Type B pancreatic cell (in vitro differentiated cells): ENCODE results near the gene PLCB2. TPM values are rescaled to one million over a fixed set of nuclear protein-coding genes. Genes with fewer than 3 reads are reported as not detected.

Experiments used
- DNase-seq: peaks from one replicate; pipeline ENCODE4 v3.0.0; 2021; ENCODE audit warnings: mixed read lengths; ENCODE audit not compliant: unreplicated experiment; ENCODE audit errors: extremely low spot score
- H3K27ac Mint-ChIP-seq: 2 replicates; pipeline ENCODE4 v1.8.0; 2021; ENCODE audit warnings: mild to moderate bottlenecking, mixed read lengths
- H3K27me3 Mint-ChIP-seq: 2 replicates; pipeline ENCODE4 v1.8.0; 2021; ENCODE audit warnings: mixed read lengths
- H3K36me3 Mint-ChIP-seq: 2 replicates; pipeline ENCODE4 v1.8.0; 2021; ENCODE audit warnings: mixed read lengths
- H3K4me1 Mint-ChIP-seq: one replicate; pipeline ENCODE4 v1.8.0; 2021; ENCODE audit warnings: mixed read lengths; ENCODE audit not compliant: unreplicated experiment
- H3K4me3 Mint-ChIP-seq: 2 replicates; pipeline ENCODE4 v1.8.0; 2021; ENCODE audit warnings: mild to moderate bottlenecking, mixed read lengths
- H3K9me3 Mint-ChIP-seq: 2 replicates; pipeline ENCODE4 v1.8.0; 2021; ENCODE audit warnings: mixed read lengths
- CTCF ChIP-seq: fragments of 200-600 bp; sonication (generic); conservative IDR thresholded peaks from 2 replicates; pipeline ENCODE4 v1.5.0; 2021; ENCODE audit warnings: antibody characterized with exemption, mild to moderate bottlenecking
- total RNA-seq: library from RNA; stranded (reverse); gene quantifications from 2 replicates; pipeline ENCODE4 v1.2.1, GENCODE V29; 2021; ENCODE audit warnings: low replicate concordance

PLCB2 gene
- total RNA-seq, 1 donor from 2014 or later: 5.8 TPM

GRCh38 chr15:40301467-40302179, 6.1 kb downstream of the PLCB2 start:
- no peaks in the 10 kb centered on the region for H3K36me3 Mint-ChIP-seq
- no peak for TF ChIP-seq CTCF
- no peak overlapping the region for H3K27ac Mint-ChIP-seq
- peak overlapping the region; percentile 18 for H3K4me3 Mint-ChIP-seq
- H3K9me3 Mint-ChIP-seq: no peaks in the 10 kb centered on the region
- H3K4me1 Mint-ChIP-seq: peaks cover 6% of the 10 kb centered on the region
- peaks cover 23% of the 10 kb centered on the region for H3K27me3 Mint-ChIP-seq
- no peak for DNase-seq

GRCh38 chr15:40300771-40301170, 7.0 kb downstream of the PLCB2 start:
- Mint-ChIP-seq H3K4me3 (no peak overlapping the region), H3K9me3 (no peaks in the 10 kb centered on the region), H3K27me3 (peaks cover 26% of the 10 kb centered on the region), H3K27ac (no peak overlapping the region), H3K4me1 (peaks cover 10% of the 10 kb centered on the region), H3K36me3 (no peaks in the 10 kb centered on the region)
- TF ChIP-seq CTCF: no peak
- no peak for DNase-seq

- peaks cover 29% of the 10 kb centered on the region for H3K27me3 Mint-ChIP-seq
- H3K36me3 Mint-ChIP-seq: no peaks in the 10 kb centered on the region
- H3K4me3 Mint-ChIP-seq: no peak overlapping the region
- no peak for TF ChIP-seq CTCF
- peaks cover 13% of the 10 kb centered on the region for H3K4me1 Mint-ChIP-seq
- no peak overlapping the region for H3K27ac Mint-ChIP-seq
- no peaks in the 10 kb centered on the region for H3K9me3 Mint-ChIP-seq
- no peak for DNase-seq
These were observed 7.4 kb downstream of the PLCB2 start for GRCh38 chr15:40300367-40300766.

GRCh38 chr15:40298216-40298935, 9.4 kb downstream of the PLCB2 start:
- TF ChIP-seq CTCF: no peak
- Mint-ChIP-seq H3K9me3 (no peaks in the 10 kb centered on the region), H3K36me3 (no peaks in the 10 kb centered on the region), H3K27ac (no peak overlapping the region), H3K4me3 (no peak overlapping the region), H3K4me1 (peaks cover 14% of the 10 kb centered on the region), H3K27me3 (peaks cover 22% of the 10 kb centered on the region)
- no peak for DNase-seq

GRCh38 chr15:40297356-40297755, 10.4 kb downstream of the PLCB2 start:
- no peak for DNase-seq
- Mint-ChIP-seq H3K4me1 (peaks cover 14% of the 10 kb centered on the region), H3K36me3 (no peaks in the 10 kb centered on the region), H3K9me3 (no peaks in the 10 kb centered on the region), H3K27ac (no peak overlapping the region), H3K27me3 (peaks cover 29% of the 10 kb centered on the region), H3K4me3 (no peak overlapping the region)
- TF ChIP-seq CTCF: no peak
